Left lung (tissue), 10 donors: ENCODE data around the gene ASB16. TPM values are rescaled to one million over a fixed set of nuclear protein-coding genes. Genes with fewer than 3 reads are reported as not detected.
"Not testable (repeated sequence)": the region's sequence is repeated elsewhere in the genome, so short reads cannot be mapped to it uniquely, and the experiment has no call there.

Experiments used
- ATAC-seq: fragments of 200-7000 bp; cut with Tn5 transposase; one replicate; pipeline ENCODE4 v1.9.1; 2020; ENCODE audit warnings: moderate library complexity
- DNase-seq, 4 donors: peaks; one replicate each; pipeline ENCODE4 v3.0.0-alpha.2; 2013 to 2020
- H3K27ac ChIP-seq, 2 donors: fragments of 200-600 bp; sonication (generic) in 1 of 2; one replicate each; pipeline versions ENCODE4 v1.5.0 to v1.8.0; 2020 to 2021
- H3K27me3 ChIP-seq, 2 donors: fragments of 200-600 bp; sonication (generic) in 1 of 2; one replicate each; pipeline versions ENCODE4 v1.5.0 to v1.8.0; 2020 to 2021
- H3K36me3 ChIP-seq, 2 donors: fragments of 200-600 bp; sonication (generic) in 1 of 2; one replicate each; pipeline versions ENCODE4 v1.5.0 to v1.8.0; 2020 to 2021
- H3K4me1 ChIP-seq, 2 donors: fragments of 200-600 bp; one replicate each; pipeline ENCODE4 v1.8.0; 2021
- H3K4me3 ChIP-seq, 2 donors: fragments of 200-600 bp; sonication (generic) in 1 of 2; one replicate each; pipeline versions ENCODE4 v1.5.0 to v1.8.0; 2020 to 2021; ENCODE audit warnings: mild to moderate bottlenecking in 1 of 2
- H3K9me3 ChIP-seq, 2 donors: fragments of 200-600 bp; sonication (generic) in 1 of 2; one replicate each; pipeline versions ENCODE4 v1.5.0 to v1.8.0; 2020 to 2021
- intact Hi-C, 2 donors: fragments of 100-400 bp; cut with DNase I; formaldehyde crosslinking; loops; one replicate each; pipeline versions ENCODE4 v1.11.2 to v1.14.2; 2022
- polyA plus RNA-seq, 6 donors: library from polyadenylated mRNA; unstranded; fragments of 120-200 nt; gene quantifications; one replicate each; pipeline ENCODE4 v1.2.1, GENCODE V29; 2013; ENCODE audit not compliant: insufficient read length in 6 of 6
- total RNA-seq, 2 donors: library from RNA; stranded (reverse); fragmentation: NEBNext Ultra II Directional; extraction: Animal tissue kit (Norgen Biotek cat#: 25700); gene quantifications; one replicate each; pipeline ENCODE4 v1.2.1, GENCODE V29; 2021
- TF ChIP-seq, protein P1 (sequence below), 2 donors: fragments of 200-600 bp; sonication (generic) in 1 of 2; IDR thresholded peaks; one replicate each; pipeline versions ENCODE4 v1.5.0 to v1.8.0; 2021; ENCODE audit warnings: antibody characterized with exemption in 2 of 2
- donor health status: DM: no; HTN: yes; CAD: no.
- donor health status: DM: no; HTN: no; CAD: no.

Gene ASB16
- total and polyA plus RNA-seq, 8 donors: 2.4 to 3.8 (median 3.5) TPM; not detected in 2

DNA sequence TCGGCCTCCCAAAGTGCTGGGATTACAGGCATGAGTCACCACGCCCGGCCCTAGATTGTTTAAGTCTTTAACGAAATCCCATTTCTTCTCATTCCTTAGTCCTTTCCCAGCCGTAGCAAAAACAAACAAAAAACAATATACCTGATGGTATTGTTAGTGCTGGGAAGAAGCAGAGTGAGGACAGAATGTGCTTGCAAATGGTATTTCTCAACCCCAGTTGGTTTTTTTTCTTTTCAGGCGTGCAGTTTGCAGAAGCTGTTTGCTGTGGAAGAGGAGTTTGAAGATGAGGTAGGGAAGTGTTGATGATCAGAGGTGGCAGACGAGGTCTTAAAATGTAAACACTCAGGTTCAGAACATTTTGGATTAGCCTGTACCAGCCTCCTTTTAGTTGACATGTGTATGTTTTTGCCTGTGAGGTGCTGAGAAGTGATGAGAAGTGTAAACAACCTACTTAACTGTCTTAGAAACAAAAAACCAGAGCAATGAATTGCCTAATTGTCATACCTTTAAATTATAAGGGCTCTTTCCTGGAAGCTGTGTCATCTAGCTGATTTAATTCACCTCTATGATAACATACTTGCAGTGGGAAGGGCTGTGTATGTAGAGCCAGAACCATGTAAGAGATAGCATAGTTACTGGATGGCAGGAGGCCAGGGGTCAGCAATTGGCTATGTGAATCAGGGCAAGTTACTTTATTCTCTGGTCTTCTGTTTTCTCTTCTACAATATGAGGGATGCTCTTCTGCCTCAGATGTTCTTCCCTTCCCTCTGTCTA, 25.4 kb upstream of the ASB16 start:
- Histone ChIP-seq H3K4me3 (no peak overlapping the region), H3K27me3 (no peaks in the 10 kb centered on the region), H3K27ac (no peak overlapping the region), H3K36me3 (no peaks in the 10 kb centered on the region), H3K4me1 (peaks cover 4 to 15% of the 10 kb centered on the region in 2 donors), H3K9me3 (no peaks in the 10 kb centered on the region)
- DNase-seq: peak in 1 of 4 donors; percentile 13
- TF ChIP-seq, protein P1, sequence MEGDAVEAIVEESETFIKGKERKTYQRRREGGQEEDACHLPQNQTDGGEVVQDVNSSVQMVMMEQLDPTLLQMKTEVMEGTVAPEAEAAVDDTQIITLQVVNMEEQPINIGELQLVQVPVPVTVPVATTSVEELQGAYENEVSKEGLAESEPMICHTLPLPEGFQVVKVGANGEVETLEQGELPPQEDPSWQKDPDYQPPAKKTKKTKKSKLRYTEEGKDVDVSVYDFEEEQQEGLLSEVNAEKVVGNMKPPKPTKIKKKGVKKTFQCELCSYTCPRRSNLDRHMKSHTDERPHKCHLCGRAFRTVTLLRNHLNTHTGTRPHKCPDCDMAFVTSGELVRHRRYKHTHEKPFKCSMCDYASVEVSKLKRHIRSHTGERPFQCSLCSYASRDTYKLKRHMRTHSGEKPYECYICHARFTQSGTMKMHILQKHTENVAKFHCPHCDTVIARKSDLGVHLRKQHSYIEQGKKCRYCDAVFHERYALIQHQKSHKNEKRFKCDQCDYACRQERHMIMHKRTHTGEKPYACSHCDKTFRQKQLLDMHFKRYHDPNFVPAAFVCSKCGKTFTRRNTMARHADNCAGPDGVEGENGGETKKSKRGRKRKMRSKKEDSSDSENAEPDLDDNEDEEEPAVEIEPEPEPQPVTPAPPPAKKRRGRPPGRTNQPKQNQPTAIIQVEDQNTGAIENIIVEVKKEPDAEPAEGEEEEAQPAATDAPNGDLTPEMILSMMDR (IDR thresholded peaks at IDR 0.05): no peak
- intact Hi-C loops: no loop called here
- ATAC-seq: no peak

DNA sequence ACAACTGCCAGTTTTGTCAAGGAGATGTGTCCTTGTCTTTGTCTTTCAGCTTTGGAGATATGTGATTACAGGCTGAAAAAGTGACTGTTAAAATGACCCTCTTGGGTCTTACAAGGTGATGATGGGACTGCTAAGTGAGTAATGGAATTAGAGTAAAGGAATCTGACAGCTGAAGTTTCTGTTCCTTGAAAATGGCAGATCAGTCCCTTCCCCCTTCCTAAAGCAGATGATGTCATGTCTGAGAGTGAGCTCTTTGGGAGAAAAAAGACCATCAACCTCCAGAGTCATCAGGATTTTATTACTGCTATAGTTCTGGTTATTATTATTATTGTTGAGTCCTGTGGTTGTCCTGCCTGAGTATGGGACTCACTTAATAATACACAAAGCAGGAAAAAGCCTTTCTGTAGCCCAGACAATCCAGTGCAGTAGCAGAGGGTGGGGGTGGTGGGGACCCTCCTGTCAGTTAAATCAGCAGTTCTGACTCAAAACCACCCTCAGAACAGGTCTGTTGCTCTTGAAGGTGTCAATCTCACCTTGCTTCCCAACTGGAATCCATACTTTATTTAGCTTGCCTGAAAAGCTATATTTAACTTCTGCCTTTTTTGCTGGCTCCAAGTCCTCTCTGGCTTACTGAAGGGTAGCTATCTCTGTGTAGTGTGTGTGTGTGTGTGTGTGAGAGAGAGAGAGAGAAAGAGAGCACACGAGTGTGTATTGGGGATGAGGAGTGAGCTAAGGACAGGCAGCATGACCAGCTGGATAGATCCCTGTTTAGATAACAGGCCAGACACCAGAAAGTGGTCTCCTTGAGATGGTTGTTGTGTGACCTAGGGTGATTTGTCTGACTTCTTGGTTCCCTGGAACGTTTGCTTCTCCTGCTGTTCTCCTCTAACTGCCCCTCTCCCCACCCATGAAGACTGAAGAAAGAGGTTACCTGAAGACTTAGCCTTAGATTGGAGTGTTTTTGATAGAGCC, 23.8 kb upstream of the ASB16 start:
- no peaks in the 10 kb centered on the region for H3K9me3 ChIP-seq
- no peak overlapping the region for H3K4me3 ChIP-seq
- H3K36me3 ChIP-seq: no peaks in the 10 kb centered on the region
- DNase-seq: no peak
- TF ChIP-seq, protein P1 (IDR thresholded peaks at IDR 0.05): no peak
- intact Hi-C loops: no loop called here
- no peaks in the 10 kb centered on the region for H3K27me3 ChIP-seq
- no peak for ATAC-seq
- peaks cover 4 to 10% of the 10 kb centered on the region in 2 donors for H3K4me1 ChIP-seq
- H3K27ac ChIP-seq: no peak overlapping the region

DNA sequence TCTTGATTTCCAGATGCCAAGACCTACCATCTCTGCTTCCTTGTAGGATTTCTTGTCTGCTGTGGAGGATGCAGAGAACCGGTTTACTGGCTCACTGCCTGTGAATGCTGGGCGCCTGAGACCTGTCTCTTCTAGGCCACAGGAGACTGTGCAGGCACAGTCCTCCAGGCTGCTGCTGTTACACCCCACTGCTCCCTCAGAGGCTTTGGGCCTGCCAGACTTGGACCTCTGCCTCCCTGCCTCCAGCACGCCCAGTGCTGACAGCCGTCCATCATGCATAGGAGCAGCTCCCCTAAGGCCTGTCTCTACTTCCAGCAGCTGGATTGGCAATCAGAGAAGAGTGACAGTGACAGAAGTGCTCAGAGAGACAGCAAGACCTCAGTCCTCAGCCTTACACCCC, 22.7 kb upstream of the ASB16 start:
- H3K9me3 ChIP-seq: no peaks in the 10 kb centered on the region
- intact Hi-C loops: no loop called here
- no peaks in the 10 kb centered on the region for H3K27me3 ChIP-seq
- DNase-seq (peak in 1 of 4 donors; percentile 37), ATAC-seq (no peak)
- no peak overlapping the region for H3K27ac ChIP-seq
- H3K4me3 ChIP-seq: no peak overlapping the region
- H3K4me1 ChIP-seq: peaks cover 0 to under 1% of the 10 kb centered on the region in 2 donors
- no peaks in the 10 kb centered on the region for H3K36me3 ChIP-seq
- TF ChIP-seq, protein P1 (IDR thresholded peaks at IDR 0.05): no peak

DNA sequence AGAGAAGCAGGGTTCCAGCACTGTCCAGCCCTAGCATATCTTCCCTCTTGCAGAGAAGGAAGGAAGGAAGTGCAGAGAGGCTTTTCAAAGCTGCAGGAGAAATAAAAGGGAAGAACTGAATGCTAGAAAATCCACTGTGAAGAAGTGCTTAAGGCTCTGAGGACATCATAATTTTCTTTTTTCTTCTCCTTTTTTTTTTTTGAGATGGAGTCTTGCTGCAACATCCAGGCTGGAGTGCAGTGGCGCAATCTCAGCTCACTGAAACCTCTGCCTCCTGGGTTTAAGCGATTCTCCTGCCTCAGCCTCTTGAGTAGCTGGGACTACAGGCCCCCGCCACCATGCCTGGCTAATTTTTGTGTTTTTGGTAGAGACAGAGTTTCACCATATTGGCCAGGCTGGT, 21.4 kb upstream of the ASB16 start:
- ATAC-seq, H3K4me1 ChIP-seq, intact Hi-C loops, H3K9me3 ChIP-seq, H3K4me3 ChIP-seq, H3K27ac ChIP-seq, H3K27me3 ChIP-seq, H3K36me3 ChIP-seq: not testable (repeated sequence)
- peak in 1 of 4 donors; percentile 11 for DNase-seq

DNA sequence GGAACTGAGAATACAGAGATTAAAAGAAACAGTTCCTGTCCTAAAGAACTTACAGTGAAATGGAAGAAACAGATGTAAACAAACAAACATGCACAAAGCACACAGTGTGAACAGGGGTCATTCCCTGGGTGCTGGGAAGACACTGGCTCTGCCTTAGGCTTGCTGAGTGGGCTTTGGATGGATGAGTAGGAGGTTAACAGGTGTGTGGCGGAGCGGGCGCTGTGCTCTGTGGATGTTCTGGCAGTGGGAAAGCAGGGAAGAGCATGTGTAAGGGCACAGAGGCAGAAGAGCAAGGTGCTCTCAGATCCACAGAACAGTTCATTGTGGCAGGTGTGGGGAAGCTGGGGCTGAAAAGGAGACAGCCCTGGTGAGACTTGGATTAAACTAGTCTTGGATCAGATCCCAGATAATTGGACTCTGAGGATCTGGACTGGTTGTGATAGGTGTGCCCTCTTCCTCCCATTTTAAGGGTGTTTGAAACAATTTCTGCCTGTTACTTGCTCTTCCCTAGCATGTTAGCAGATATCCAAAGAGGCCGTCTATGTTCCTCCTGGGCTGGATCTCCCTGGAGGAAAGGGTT, 20.7 kb upstream of the ASB16 start:
- H3K27me3 ChIP-seq: no peaks in the 10 kb centered on the region
- H3K4me3 ChIP-seq: no peak overlapping the region
- intact Hi-C loops: no loop called here
- H3K36me3 ChIP-seq: no peaks in the 10 kb centered on the region
- H3K4me1 ChIP-seq: no peaks in the 10 kb centered on the region
- DNase-seq: peak in 1 of 4 donors; percentile 17
- TF ChIP-seq, protein P1 (IDR thresholded peaks at IDR 0.05): no peak
- H3K9me3 ChIP-seq: no peaks in the 10 kb centered on the region
- no peak overlapping the region for H3K27ac ChIP-seq
- no peak for ATAC-seq
